HepG2 (cell line): ENCODE measurements around the gene PRSS36. TPM values are rescaled to one million over a fixed set of nuclear protein-coding genes. Genes with fewer than 3 reads are reported as not detected.
A peak's percentile ranks its signal among the peaks of the same experiment; 100 is the strongest.

Experiments used
- EEA1 ChIP-seq: sonication (generic); formaldehyde crosslinking; IDR thresholded peaks from 2 replicates; pipeline ENCODE4 v1.5.1; 2020; ENCODE audit warnings: mild to moderate bottlenecking, missing genetic modification reagents, borderline replicate concordance
- KLF13 ChIP-seq: sonication (generic); formaldehyde crosslinking; IDR thresholded peaks from 2 replicates; pipeline ENCODE4 v1.4.0; 2020; ENCODE audit warnings: mild to moderate bottlenecking, missing genetic modification reagents
- MEF2D ChIP-seq: sonication (generic); formaldehyde crosslinking; IDR thresholded peaks from 2 replicates; pipeline ENCODE4 v1.5.1; 2020; ENCODE audit warnings: mild to moderate bottlenecking, missing genetic modification reagents
- MTF1 ChIP-seq: sonication (generic); formaldehyde crosslinking; IDR thresholded peaks from 2 replicates; pipeline ENCODE4 v1.5.0; 2020; ENCODE audit warnings: missing genetic modification reagents
- MYC ChIP-seq: sonication (generic); formaldehyde crosslinking; IDR thresholded peaks from 2 replicates; pipeline ENCODE4 v1.9.0; 2021; ENCODE audit warnings: missing genetic modification reagents, borderline replicate concordance
- TBX3 ChIP-seq: fragments of 450-650 bp; IDR thresholded peaks from 2 replicates; pipeline ENCODE4 v1.6.1; 2017; ENCODE audit warnings: antibody characterized with exemption, mild to moderate bottlenecking, inconsistent platforms, borderline replicate concordance
- TSC22D2 ChIP-seq: sonication (generic); formaldehyde crosslinking; IDR thresholded peaks from 2 replicates; pipeline ENCODE4 v1.5.1; 2020; ENCODE audit warnings: missing genetic modification reagents, mild to moderate bottlenecking, borderline replicate concordance
- ZBTB7B ChIP-seq: sonication (generic); formaldehyde crosslinking; IDR thresholded peaks from 2 replicates; pipeline ENCODE4 v1.4.0; 2020; ENCODE audit warnings: missing genetic modification reagents
- ZNF143 ChIP-seq: sonication (generic); formaldehyde crosslinking; IDR thresholded peaks from 2 replicates; pipeline ENCODE4 v1.4.0; 2020; ENCODE audit warnings: missing genetic modification reagents
- ZNF354B ChIP-seq: sonication (generic); formaldehyde crosslinking; IDR thresholded peaks from 2 replicates; pipeline ENCODE4 v1.8.0; 2022; ENCODE audit warnings: mild to moderate bottlenecking, missing genetic modification reagents
- ZNF441 ChIP-seq: sonication (generic); formaldehyde crosslinking; IDR thresholded peaks from 2 replicates; pipeline ENCODE4 v1.7.0; 2021; ENCODE audit warnings: missing genetic modification reagents, borderline replicate concordance
- ZNF496 ChIP-seq: sonication (generic); formaldehyde crosslinking; IDR thresholded peaks from 2 replicates; pipeline ENCODE4 v1.8.1; 2023; ENCODE audit warnings: mild to moderate bottlenecking, moderate library complexity, missing genetic modification reagents; ENCODE audit not compliant: insufficient replicate concordance
- ZNF747 ChIP-seq: sonication (generic); formaldehyde crosslinking; IDR thresholded peaks from 2 replicates; pipeline ENCODE4 v1.8.1; 2023; ENCODE audit warnings: missing genetic modification reagents, mild to moderate bottlenecking, borderline replicate concordance
- polyA plus RNA-seq, 8 experiments: library from polyadenylated mRNA; depleted of rRNA in 3 of 8; stranded (reverse) in 7 of 8; unstranded in 1 of 8; fragments of >200 nt; fragmentation: Illumina TruSeq in 4 of 8; extraction: Trizol in 4 of 8; gene quantifications; 2 replicates each; pipeline versions ENCODE4 v1.2.1 to v1.2.3, GENCODE V29; 2011 to 2016; ENCODE audit warnings: low read depth in 4 of 8, missing spikeins in 1 of 8, mixed read lengths in 1 of 8; ENCODE audit not compliant: insufficient read depth in 1 of 8
- total RNA-seq, 5 experiments: library from RNA; depleted of rRNA; stranded (reverse); fragments of >200 nt; fragmentation: Illumina TruSeq; extraction: Trizol; gene quantifications; 2 replicates each; pipeline ENCODE4 v1.2.3, GENCODE V29; 2016; ENCODE audit warnings: low read depth in 1 of 5
- TF ChIP-seq, protein P1 (sequence below): IDR thresholded peaks from 2 replicates; pipeline ENCODE4 v1.6.1; 2012; ENCODE audit warnings: low read depth, low read length, improper control_type of control experiment
- TF ChIP-seq, protein P2 (sequence below): sonication (generic); formaldehyde crosslinking; IDR thresholded peaks from 2 replicates; pipeline ENCODE4 v1.5.1; 2020; ENCODE audit warnings: missing genetic modification reagents, mild to moderate bottlenecking, borderline replicate concordance
- TF ChIP-seq, protein P3 (sequence below): sonication (generic); formaldehyde crosslinking; IDR thresholded peaks from 2 replicates; pipeline ENCODE4 v1.4.0; 2020; ENCODE audit warnings: missing genetic modification reagents
- TF ChIP-seq, protein P4 (sequence below): sonication (generic); formaldehyde crosslinking; IDR thresholded peaks from 2 replicates; pipeline ENCODE4 v1.4.0; 2020; ENCODE audit warnings: missing genetic modification reagents, mild to moderate bottlenecking, borderline replicate concordance
- TF ChIP-seq, protein P5 (sequence below): sonication (generic); formaldehyde crosslinking; IDR thresholded peaks from 2 replicates; pipeline ENCODE4 v1.4.0; 2020; ENCODE audit warnings: low read depth, mild to moderate bottlenecking, missing genetic modification reagents
- TF ChIP-seq, protein P6 (sequence below): sonication (generic); formaldehyde crosslinking; IDR thresholded peaks from 2 replicates; pipeline ENCODE4 v1.8.0; 2022; ENCODE audit warnings: low read depth, missing genetic modification reagents

The PRSS36 gene
- total and polyA plus RNA-seq, 2 of the 13 experiments (the other 11 are each of a cell fraction or from before 2014, with no cell fraction given) = 1.5 to 2.1 TPM

DNA sequence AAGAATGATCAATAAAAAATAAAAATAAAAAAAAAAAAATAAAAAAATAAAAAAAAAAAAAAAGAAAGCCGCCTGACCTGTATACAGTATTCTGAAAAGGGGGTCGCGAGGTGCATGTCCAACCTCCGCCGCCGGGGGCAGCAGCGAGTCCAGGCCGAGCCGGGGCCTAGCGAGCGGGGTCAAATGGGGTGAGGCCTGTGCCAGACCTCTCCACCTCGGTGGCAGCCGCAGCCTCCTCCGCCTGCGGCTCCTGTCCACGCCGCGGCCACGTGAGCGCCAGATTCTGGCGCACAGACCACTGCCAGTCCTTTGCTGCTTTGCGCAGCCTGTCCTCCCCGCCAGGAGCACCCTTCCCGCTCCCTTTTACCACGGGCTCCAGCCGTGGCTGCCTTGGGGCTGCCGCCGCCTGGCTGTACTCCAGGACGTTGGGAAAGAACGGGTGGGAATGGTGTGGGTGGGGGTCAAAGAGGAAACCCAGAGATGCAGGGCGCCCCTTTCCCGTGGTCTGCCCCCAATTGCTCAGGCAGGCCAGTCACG, 44.1 kb downstream of the PRSS36 start (continued):
- TF ChIP-seq, protein P1, sequence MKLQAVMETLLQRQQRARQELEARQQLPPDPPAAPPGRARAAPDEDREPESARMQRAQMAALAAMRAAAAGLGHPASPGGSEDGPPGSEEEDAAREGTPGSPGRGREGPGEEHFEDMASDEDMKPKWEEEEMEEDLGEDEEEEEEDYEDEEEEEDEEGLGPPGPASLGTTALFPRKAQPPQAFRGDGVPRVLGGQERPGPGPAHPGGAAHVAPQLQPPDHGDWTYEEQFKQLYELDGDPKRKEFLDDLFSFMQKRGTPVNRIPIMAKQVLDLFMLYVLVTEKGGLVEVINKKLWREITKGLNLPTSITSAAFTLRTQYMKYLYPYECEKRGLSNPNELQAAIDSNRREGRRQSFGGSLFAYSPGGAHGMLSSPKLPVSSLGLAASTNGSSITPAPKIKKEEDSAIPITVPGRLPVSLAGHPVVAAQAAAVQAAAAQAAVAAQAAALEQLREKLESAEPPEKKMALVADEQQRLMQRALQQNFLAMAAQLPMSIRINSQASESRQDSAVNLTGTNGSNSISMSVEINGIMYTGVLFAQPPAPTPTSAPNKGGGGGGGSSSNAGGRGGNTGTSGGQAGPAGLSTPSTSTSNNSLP = peak; percentile 51
- TF ChIP-seq KLF13 (CRISPR knock-in tag) = no peak
- TF ChIP-seq, protein P2, sequence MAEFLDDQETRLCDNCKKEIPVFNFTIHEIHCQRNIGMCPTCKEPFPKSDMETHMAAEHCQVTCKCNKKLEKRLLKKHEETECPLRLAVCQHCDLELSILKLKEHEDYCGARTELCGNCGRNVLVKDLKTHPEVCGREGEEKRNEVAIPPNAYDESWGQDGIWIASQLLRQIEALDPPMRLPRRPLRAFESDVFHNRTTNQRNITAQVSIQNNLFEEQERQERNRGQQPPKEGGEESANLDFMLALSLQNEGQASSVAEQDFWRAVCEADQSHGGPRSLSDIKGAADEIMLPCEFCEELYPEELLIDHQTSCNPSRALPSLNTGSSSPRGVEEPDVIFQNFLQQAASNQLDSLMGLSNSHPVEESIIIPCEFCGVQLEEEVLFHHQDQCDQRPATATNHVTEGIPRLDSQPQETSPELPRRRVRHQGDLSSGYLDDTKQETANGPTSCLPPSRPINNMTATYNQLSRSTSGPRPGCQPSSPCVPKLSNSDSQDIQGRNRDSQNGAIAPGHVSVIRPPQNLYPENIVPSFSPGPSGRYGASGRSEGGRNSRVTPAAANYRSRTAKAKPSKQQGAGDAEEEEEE (CRISPR knock-in tag) = 0 out of 2 replicates have a peak, but pooled peaks have one; percentile 89
- peak; percentile 88; the same call in 1 of the 2 replicates for TF ChIP-seq TSC22D2 (CRISPR knock-in tag)
- TF ChIP-seq, protein P3, sequence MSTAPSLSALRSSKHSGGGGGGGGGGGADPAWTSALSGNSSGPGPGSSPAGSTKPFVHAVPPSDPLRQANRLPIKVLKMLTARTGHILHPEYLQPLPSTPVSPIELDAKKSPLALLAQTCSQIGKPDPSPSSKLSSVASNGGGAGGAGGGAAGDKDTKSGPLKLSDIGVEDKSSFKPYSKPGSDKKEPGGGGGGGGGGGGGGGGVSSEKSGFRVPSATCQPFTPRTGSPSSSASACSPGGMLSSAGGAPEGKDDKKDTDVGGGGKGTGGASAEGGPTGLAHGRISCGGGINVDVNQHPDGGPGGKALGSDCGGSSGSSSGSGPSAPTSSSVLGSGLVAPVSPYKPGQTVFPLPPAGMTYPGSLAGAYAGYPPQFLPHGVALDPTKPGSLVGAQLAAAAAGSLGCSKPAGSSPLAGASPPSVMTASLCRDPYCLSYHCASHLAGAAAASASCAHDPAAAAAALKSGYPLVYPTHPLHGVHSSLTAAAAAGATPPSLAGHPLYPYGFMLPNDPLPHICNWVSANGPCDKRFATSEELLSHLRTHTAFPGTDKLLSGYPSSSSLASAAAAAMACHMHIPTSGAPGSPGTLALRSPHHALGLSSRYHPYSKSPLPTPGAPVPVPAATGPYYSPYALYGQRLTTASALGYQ (CRISPR knock-in tag) = peak; percentile 82
- no peak; the same call in 1 of the 2 replicates for TF ChIP-seq MTF1 (CRISPR knock-in tag)
- TF ChIP-seq, protein P4, sequence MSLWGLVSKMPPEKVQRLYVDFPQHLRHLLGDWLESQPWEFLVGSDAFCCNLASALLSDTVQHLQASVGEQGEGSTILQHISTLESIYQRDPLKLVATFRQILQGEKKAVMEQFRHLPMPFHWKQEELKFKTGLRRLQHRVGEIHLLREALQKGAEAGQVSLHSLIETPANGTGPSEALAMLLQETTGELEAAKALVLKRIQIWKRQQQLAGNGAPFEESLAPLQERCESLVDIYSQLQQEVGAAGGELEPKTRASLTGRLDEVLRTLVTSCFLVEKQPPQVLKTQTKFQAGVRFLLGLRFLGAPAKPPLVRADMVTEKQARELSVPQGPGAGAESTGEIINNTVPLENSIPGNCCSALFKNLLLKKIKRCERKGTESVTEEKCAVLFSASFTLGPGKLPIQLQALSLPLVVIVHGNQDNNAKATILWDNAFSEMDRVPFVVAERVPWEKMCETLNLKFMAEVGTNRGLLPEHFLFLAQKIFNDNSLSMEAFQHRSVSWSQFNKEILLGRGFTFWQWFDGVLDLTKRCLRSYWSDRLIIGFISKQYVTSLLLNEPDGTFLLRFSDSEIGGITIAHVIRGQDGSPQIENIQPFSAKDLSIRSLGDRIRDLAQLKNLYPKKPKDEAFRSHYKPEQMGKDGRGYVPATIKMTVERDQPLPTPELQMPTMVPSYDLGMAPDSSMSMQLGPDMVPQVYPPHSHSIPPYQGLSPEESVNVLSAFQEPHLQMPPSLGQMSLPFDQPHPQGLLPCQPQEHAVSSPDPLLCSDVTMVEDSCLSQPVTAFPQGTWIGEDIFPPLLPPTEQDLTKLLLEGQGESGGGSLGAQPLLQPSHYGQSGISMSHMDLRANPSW = no peak
- TF ChIP-seq, protein P5, sequence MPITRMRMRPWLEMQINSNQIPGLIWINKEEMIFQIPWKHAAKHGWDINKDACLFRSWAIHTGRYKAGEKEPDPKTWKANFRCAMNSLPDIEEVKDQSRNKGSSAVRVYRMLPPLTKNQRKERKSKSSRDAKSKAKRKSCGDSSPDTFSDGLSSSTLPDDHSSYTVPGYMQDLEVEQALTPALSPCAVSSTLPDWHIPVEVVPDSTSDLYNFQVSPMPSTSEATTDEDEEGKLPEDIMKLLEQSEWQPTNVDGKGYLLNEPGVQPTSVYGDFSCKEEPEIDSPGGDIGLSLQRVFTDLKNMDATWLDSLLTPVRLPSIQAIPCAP (CRISPR knock-in tag) = no peak
- peak; percentile 96 for TF ChIP-seq EEA1 (CRISPR knock-in tag)
- peak; percentile 87 for TF ChIP-seq ZBTB7B (CRISPR knock-in tag)
- TF ChIP-seq, protein P6, sequence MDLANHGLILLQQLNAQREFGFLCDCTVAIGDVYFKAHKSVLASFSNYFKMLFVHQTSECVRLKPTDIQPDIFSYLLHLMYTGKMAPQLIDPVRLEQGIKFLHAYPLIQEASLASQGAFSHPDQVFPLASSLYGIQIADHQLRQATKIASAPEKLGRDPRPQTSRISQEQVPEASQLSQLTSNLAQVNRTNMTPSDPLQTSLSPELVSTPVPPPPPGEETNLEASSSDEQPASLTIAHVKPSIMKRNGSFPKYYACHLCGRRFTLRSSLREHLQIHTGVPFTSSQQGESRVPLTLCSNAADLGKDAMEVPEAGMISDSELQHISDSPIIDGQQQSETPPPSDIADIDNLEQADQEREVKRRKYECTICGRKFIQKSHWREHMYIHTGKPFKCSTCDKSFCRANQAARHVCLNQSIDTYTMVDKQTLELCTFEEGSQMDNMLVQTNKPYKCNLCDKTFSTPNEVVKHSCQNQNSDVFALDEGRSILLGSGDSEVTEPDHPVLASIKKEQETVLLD (CRISPR knock-in tag) = peak; percentile 47; the same call in 1 of the 2 replicates
- TF ChIP-seq TBX3 = no peak
- TF ChIP-seq MYC (CRISPR knock-in tag) = peak; percentile 97
- peak; percentile 86; the same call in 1 of the 2 replicates for TF ChIP-seq ZNF354B (CRISPR knock-in tag)
- peak; percentile 95 for TF ChIP-seq ZNF441 (CRISPR knock-in tag)
- TF ChIP-seq ZNF747 (CRISPR knock-in tag) = peak; percentile 97
- TF ChIP-seq MEF2D = peak; percentile 94
- no peak for TF ChIP-seq ZNF496 (CRISPR knock-in tag)
- peak; percentile 75 for TF ChIP-seq ZNF143 (CRISPR knock-in tag)
